Fibroblast of skin of right biceps (primary cell): ENCODE measurements around the gene CYP8B1.
A peak's percentile ranks its signal among the peaks of the same experiment; 100 is the strongest.
"Not testable (repeated sequence)": the region's sequence is repeated elsewhere in the genome, so short reads cannot be mapped to it uniquely, and the experiment has no call there.

Source experiments
- DNase-seq: peaks from one replicate; pipeline ENCODE4 v3.0.0-alpha.2; 2013

Gene CYP8B1

GRCh38 chr3:42883251-42883930, 7.7 kb upstream of the CYP8B1 start:
- DNase-seq, result not testable (repeated sequence)

GRCh38 chr3:42880601-42881451, 5.1 kb upstream of the CYP8B1 start:
- DNase-seq, result peak; percentile 85

- DNase-seq, result no peak
Measured at GRCh38 chr3:42880183-42880582, 4.5 kb upstream of the CYP8B1 start.

- DNase-seq, result no peak
Measured at GRCh38 chr3:42877881-42878280, 2.2 kb upstream of the CYP8B1 start.

GRCh38 chr3:42876940-42877720, 1.5 kb upstream of the CYP8B1 start:
- no peak for DNase-seq

- no peak for DNase-seq
Measured at GRCh38 chr3:42876401-42876800, 722 bp upstream of the CYP8B1 start.

GRCh38 chr3:42874749-42875148, 930 bp downstream of the CYP8B1 start:
- no peak for DNase-seq

- no peak for DNase-seq
Measured at GRCh38 chr3:42873221-42873982, 2.3 kb downstream of the CYP8B1 start.

- no peak for DNase-seq
Measured at GRCh38 chr3:42872718-42873117, 3.0 kb downstream of the CYP8B1 start.

- no peak for DNase-seq
Measured at GRCh38 chr3:42871592-42872196, 4.0 kb downstream of the CYP8B1 start.

GRCh38 chr3:42868841-42869240, 6.8 kb downstream of the CYP8B1 start:
- DNase-seq, result no peak

GRCh38 chr3:42867138-42867537, 8.5 kb downstream of the CYP8B1 start:
- DNase-seq, result no peak

- DNase-seq, result no peak
Measured at GRCh38 chr3:42865256-42865655, 10.4 kb downstream of the CYP8B1 start.

GRCh38 chr3:42864321-42864950, 11.2 kb downstream of the CYP8B1 start:
- no peak for DNase-seq

- no peak for DNase-seq
Measured at GRCh38 chr3:42856544-42856943, 19.1 kb downstream of the CYP8B1 start.

GRCh38 chr3:42855547-42856380, 19.9 kb downstream of the CYP8B1 start:
- no peak for DNase-seq

GRCh38 chr3:42855219-42855546, 20.5 kb downstream of the CYP8B1 start:
- no peak for DNase-seq

GRCh38 chr3:42853739-42854302, 21.9 kb downstream of the CYP8B1 start:
- no peak for DNase-seq

- no peak for DNase-seq
Measured at GRCh38 chr3:42853056-42853455, 22.6 kb downstream of the CYP8B1 start.

- no peak for DNase-seq
Measured at GRCh38 chr3:42852441-42852840, 23.2 kb downstream of the CYP8B1 start.
